HepG2 (cell line): ENCODE results near the gene MUC13. TPM values are rescaled to one million over a fixed set of nuclear protein-coding genes. Genes with fewer than 3 reads are reported as not detected.
A peak's percentile ranks its signal among the peaks of the same experiment; 100 is the strongest.

ENCODE experiments used
- ATAC-seq: fragments of 200-7000 bp; cut with Tn5 transposase; 3 replicates; pipeline ENCODE4 v1.9.1; 2020; ENCODE audit warnings: mild to moderate bottlenecking, moderate library complexity
- BruUV-seq: library from RNA; stranded (reverse); fragments of 400-500 nt; replicated peaks from 2 replicates; lab custom pipeline; 2021; lab: Mats Ljungman, UMichigan
- CTCF ChIA-PET: fragments of 300-600 bp; formaldehyde crosslinking; extraction: SDS; loops from one replicate; lab custom pipeline; 2021; ENCODE audit warnings: low total read pairs, inconsistent platforms, low intra/inter-chr PET ratio; lab: Yijun Ruan, JAX
- POLR2A ChIA-PET: fragments of 350-600 bp; sonication (Branson Sonifier 250); formaldehyde crosslinking; loops from one replicate; lab custom pipeline; 2020; ENCODE audit warnings: antibody characterized with exemption, inconsistent platforms; lab: Yijun Ruan, JAX
- DNase-seq: peaks from one replicate; pipeline ENCODE4 v3.0.0-alpha.2; 2015; ENCODE audit warnings: low spot score
- FAIRE-seq: peaks from 3 replicates; lab custom pipeline; 2011; peaks lifted over from hg19 to GRCh38; lab: Jason Lieb, UNC
- H2AFZ ChIP-seq: one replicate; pipeline ENCODE4 v1.6.1; 2011; ENCODE audit warnings: low read length, inconsistent platforms
- H3K27ac ChIP-seq: fragments of 300-600 bp; 3 replicates; pipeline ENCODE4 v1.8.0; 2011; ENCODE audit warnings: mixed run types, mild to moderate bottlenecking, mixed read lengths, low read length, inconsistent platforms; ENCODE audit not compliant: insufficient read depth; ENCODE audit errors: extremely low read length
- H3K27me3 ChIP-seq, 2 experiments: fragments of 200-600 bp in 1 of 2; 2 replicates in 1 of 2; 3 replicates in 1 of 2; pipeline versions ENCODE4 v1.6.0 to v1.8.0; 2011; ENCODE audit warnings: low read length in 2 of 2, mild to moderate bottlenecking in 2 of 2, moderate library complexity in 2 of 2, inconsistent platforms in 1 of 2; ENCODE audit not compliant: insufficient read depth in 2 of 2, control insufficient read depth in 1 of 2
- H3K36me3 ChIP-seq, 2 experiments: fragments of 200-600 bp in 1 of 2; replicated peaks in 1 of 2; 2 replicates in 1 of 2; 3 replicates in 1 of 2; pipeline versions ENCODE4 v1.5.1 to v1.8.0; 2011; ENCODE audit warnings: low read length in 2 of 2, inconsistent platforms in 1 of 2; ENCODE audit not compliant: insufficient read depth in 2 of 2, control insufficient read depth in 1 of 2
- H3K4me1 ChIP-seq: 2 replicates; pipeline ENCODE4 v1.5.1; 2012; ENCODE audit warnings: low read length, inconsistent platforms; ENCODE audit not compliant: insufficient read depth
- H3K4me2 ChIP-seq: 2 replicates; pipeline ENCODE4 v1.6.0; 2011; ENCODE audit warnings: low read depth, low read length, inconsistent platforms
- H3K4me3 ChIP-seq, 3 experiments: fragments of 200-600 bp in 1 of 3; sonication (generic), shearing (Covaris generic) in 1 of 3; replicated peaks in 1 of 3; 2 replicates each; pipeline ENCODE4 v1.5.1; 2011 to 2016; ENCODE audit warnings: low read length in 3 of 3, inconsistent platforms in 2 of 3, low read depth in 2 of 3, mild to moderate bottlenecking in 2 of 3, control low read depth in 1 of 3, mixed read lengths in 1 of 3; ENCODE audit not compliant: insufficient read depth in 1 of 3
- H3K79me2 ChIP-seq: one replicate; pipeline ENCODE4 v1.6.1; 2011; ENCODE audit warnings: low read length, inconsistent platforms; ENCODE audit not compliant: insufficient read depth
- H3K9ac ChIP-seq: 2 replicates; pipeline ENCODE4 v1.6.0; 2011; ENCODE audit warnings: mild to moderate bottlenecking, low read depth, low read length, inconsistent platforms; ENCODE audit not compliant: insufficient read depth
- H3K9me3 ChIP-seq: 2 replicates; pipeline ENCODE4 v1.5.1; 2012; ENCODE audit warnings: mild to moderate bottlenecking, low read length
- H4K20me1 ChIP-seq: 2 replicates; pipeline ENCODE4 v1.6.0; 2011; ENCODE audit warnings: inconsistent platforms, mild to moderate bottlenecking, low read length, moderate library complexity; ENCODE audit not compliant: insufficient read depth
- CCDC6 ChIP-seq: sonication (generic); formaldehyde crosslinking; IDR thresholded peaks from 2 replicates; pipeline ENCODE4 v1.8.1; 2022; ENCODE audit warnings: mild to moderate bottlenecking, missing genetic modification reagents, moderate library complexity
- HNF4G ChIP-seq, 2 experiments: sonication (generic) in 1 of 2; formaldehyde crosslinking in 1 of 2; IDR thresholded peaks; 2 replicates each; pipeline versions ENCODE4 v1.4.0 to v1.6.1; 2011 to 2020; ENCODE audit warnings: borderline replicate concordance in 2 of 2, low read depth in 2 of 2, mild to moderate bottlenecking in 2 of 2, low read length in 1 of 2, missing genetic modification reagents in 1 of 2, moderate library complexity in 1 of 2
- POLR2A ChIP-seq, 2 experiments: IDR thresholded peaks; 2 replicates each; pipeline ENCODE4 v1.6.1; 2011; ENCODE audit warnings: low read depth in 2 of 2, low read length in 2 of 2, mild to moderate bottlenecking in 1 of 2, moderate library complexity in 1 of 2; ENCODE audit not compliant: insufficient read depth in 1 of 2
- SALL1 ChIP-seq: sonication (generic); formaldehyde crosslinking; IDR thresholded peaks from 2 replicates; pipeline ENCODE4 v1.8.0; 2022; ENCODE audit warnings: mild to moderate bottlenecking, missing genetic modification reagents
- SIX4 ChIP-seq: sonication (generic); formaldehyde crosslinking; IDR thresholded peaks from 2 replicates; pipeline ENCODE4 v1.4.0; 2020; ENCODE audit warnings: missing genetic modification reagents
- SP1 ChIP-seq, 2 experiments: fragments of 450-650 bp in 1 of 2; sonication (generic) in 1 of 2; formaldehyde crosslinking in 1 of 2; IDR thresholded peaks; 2 replicates each; pipeline versions ENCODE4 v1.4.0 to v1.6.1; 2016 to 2020; ENCODE audit warnings: missing genetic modification reagents in 1 of 2
- ZNF160 ChIP-seq: sonication (generic); formaldehyde crosslinking; IDR thresholded peaks from 2 replicates; pipeline ENCODE4 v1.8.0; 2022; ENCODE audit warnings: mild to moderate bottlenecking, inconsistent platforms, missing genetic modification reagents
- ZNF629 ChIP-seq: sonication (generic); formaldehyde crosslinking; conservative IDR thresholded peaks from 2 replicates; pipeline ENCODE4 v1.5.0; 2020; ENCODE audit warnings: missing genetic modification reagents
- ZNF644 ChIP-seq: IDR thresholded peaks from 2 replicates; pipeline ENCODE4 v1.6.1; 2016; ENCODE audit warnings: low read depth
- WGBS: methylation state at CpG from one replicate; pipeline ENCODE4 v1.1.6; 2017; ENCODE audit warnings: low lambda C conversion rate; 5-methylcytosine and 5-hydroxymethylcytosine counted together
- in situ Hi-C: cut with HindIII; loops from 2 replicates; pipeline ENCODE4 v1.10.0; 2017; ENCODE audit warnings: low pct_unique_long_range_greater_than_20kb; ENCODE audit not compliant: extremely low pct_ligation_motif_present
- intact Hi-C: fragments of 100-400 bp; cut with micrococcal nuclease; formaldehyde crosslinking; loops from one replicate; pipeline ENCODE4 v1.10.0; 2022; ENCODE audit not compliant: unreplicated experiment
- polyA plus RNA-seq, 8 experiments: library from polyadenylated mRNA; depleted of rRNA in 3 of 8; stranded (reverse) in 7 of 8; unstranded in 1 of 8; fragments of >200 nt; fragmentation: Illumina TruSeq in 4 of 8; extraction: Trizol in 4 of 8; gene quantifications; 2 replicates each; pipeline versions ENCODE4 v1.2.1 to v1.2.3, GENCODE V29; 2011 to 2016; ENCODE audit warnings: low read depth in 4 of 8, missing spikeins in 1 of 8, mixed read lengths in 1 of 8; ENCODE audit not compliant: insufficient read depth in 1 of 8
- total RNA-seq, 5 experiments: library from RNA; depleted of rRNA; stranded (reverse); fragments of >200 nt; fragmentation: Illumina TruSeq; extraction: Trizol; gene quantifications; 2 replicates each; pipeline ENCODE4 v1.2.3, GENCODE V29; 2016; ENCODE audit warnings: low read depth in 1 of 5

Gene MUC13
- total and polyA plus RNA-seq, 2 of the 13 experiments (the other 11 are each of a cell fraction or from before 2014, with no cell fraction given): 0.04 to 1.2 TPM

DNA sequence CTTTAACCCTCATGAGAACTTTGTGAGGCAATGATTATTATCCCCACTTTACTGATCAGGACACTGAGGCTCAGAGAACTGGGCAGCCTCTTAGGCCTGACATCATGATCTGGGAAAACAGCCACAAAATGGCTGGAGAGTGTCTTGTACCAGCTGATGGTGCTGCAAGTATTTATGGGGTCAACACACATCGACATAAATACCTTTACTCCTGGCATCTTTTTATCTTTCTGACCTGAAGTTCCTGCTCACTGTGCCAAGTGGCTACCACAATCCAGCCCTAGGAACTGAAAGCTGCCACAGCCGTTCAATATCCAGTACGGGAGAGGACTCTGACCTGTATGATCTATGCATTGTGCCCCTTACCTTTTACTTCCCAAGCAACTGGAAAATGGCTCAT lies 29.2 kb upstream of the MUC13 start:
- Histone ChIP-seq H3K4me3 (peak overlapping the region in 2 of 3 experiments; percentile 7 to 18; a peak in 1 of 6 replicates), H3K4me1 (peaks cover 38% of the 10 kb centered on the region), H3K4me2 (peak overlapping the region; percentile 58), H3K36me3 (0 out of 5 replicates have a peak, but pooled peaks cover 0 to 1% of the 10 kb centered on the region in 2 experiments), H3K27ac (peak overlapping the region; percentile 50), H3K79me2 (no peaks in the 10 kb centered on the region), H3K9me3 (no peaks in the 10 kb centered on the region), H2AFZ (peak overlapping the region; percentile 7), H3K9ac (0 out of 2 replicates have a peak overlapping the region, but pooled peaks have one; percentile 16), H3K27me3 (no peaks in the 10 kb centered on the region), H4K20me1 (no peaks in the 10 kb centered on the region)
- in situ Hi-C loops (no loop called here), intact Hi-C loops (no loop called here)
- BruUV-seq: no TSS peak
- 0% methylated on average over 3 of the region's 3 CpGs for WGBS
- ChIA-PET CTCF (no interaction called here), POLR2A (no interaction called here)
- DNase-seq (peak; percentile 37), ATAC-seq (peak; percentile 82), FAIRE-seq (peak; percentile 34)
- no peak for TF ChIP-seq POLR2A (IDR thresholded peaks at IDR 0.05; ENCODE audit: insufficient read depth in 1 of 2, low read depth in 2 of 2, low read length in 2 of 2)
- peak; percentile 87 for TF ChIP-seq ZNF629 (CRISPR knock-in tag)
- TF ChIP-seq SP1 (IDR thresholded peaks at IDR 0.05): no peak
- TF ChIP-seq SP1 (CRISPR knock-in tag; IDR thresholded peaks at IDR 0.05): no peak
- peak; percentile 32; the same call in 1 of the 2 replicates for TF ChIP-seq HNF4G (IDR thresholded peaks at IDR 0.05; ENCODE audit: borderline replicate concordance, low read depth, low read length)
- no peak for TF ChIP-seq HNF4G (CRISPR knock-in tag; IDR thresholded peaks at IDR 0.05; ENCODE audit: borderline replicate concordance, low read depth)
- TF ChIP-seq SIX4 (CRISPR knock-in tag): no peak
- TF ChIP-seq ZNF644: peak; percentile 22; the same call in 1 of the 2 replicates
- 0 out of 2 replicates have a peak, but pooled peaks have one; percentile 9 for TF ChIP-seq SALL1 (CRISPR knock-in tag)
- 0 out of 2 replicates have a peak, but pooled peaks have one; percentile 20 for TF ChIP-seq ZNF160 (CRISPR knock-in tag)
- TF ChIP-seq CCDC6 (CRISPR knock-in tag): 0 out of 2 replicates have a peak, but pooled peaks have one; percentile 29
